Measurements from ENCODE around the gene CRLF3. TPM values are rescaled to one million over a fixed set of nuclear protein-coding genes. Genes with fewer than 3 reads are reported as not detected.
"Not testable (repeated sequence)": the region's sequence is repeated elsewhere in the genome, so short reads cannot be mapped to it uniquely, and the experiment has no call there.

Gene CRLF3
- total RNA-seq, 1 donor from 2014 or later: 14.1 TPM

DNA sequence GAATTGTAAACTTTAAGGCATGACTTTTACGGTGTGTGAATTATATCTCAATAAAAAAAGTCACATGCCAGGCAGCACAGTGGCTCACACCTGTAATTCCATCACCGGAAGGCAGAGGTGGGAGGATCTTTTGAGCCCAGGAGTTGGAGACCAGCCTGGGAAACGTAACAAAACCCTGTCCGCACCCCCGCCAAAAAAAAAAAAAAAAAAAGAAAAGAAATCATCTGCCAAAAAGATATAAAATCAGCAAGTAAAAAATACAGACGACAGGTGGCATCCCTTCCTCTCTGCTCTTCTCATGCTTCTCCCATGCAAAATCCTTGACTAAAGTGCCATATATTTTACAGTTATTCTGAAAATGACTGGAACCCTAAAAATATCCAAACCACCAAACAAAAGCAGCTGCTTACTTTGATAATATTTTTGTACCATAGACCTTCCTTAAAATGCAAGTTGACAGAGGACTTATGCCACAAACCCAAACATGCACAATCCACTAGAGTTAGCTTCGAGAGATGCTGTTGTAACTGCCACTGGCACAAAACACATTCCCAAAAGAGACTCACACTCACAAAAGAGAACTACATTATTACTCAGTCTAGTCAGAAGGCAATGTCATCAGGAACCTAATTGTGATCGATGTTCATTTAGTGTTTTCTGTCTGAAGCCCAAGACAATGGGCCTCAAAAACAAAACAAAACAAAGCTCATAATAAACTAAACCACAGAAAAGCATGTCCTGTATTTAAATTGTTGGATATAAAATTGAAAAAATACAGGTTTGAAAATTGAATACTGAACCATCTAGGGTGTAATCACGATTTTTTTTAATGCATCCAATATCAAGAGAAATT is 2.4 kb downstream of the CRLF3 start:
- no peaks in the 10 kb centered on the region for H3K27me3 Mint-ChIP-seq (ENCODE audit: low read depth)
- peak overlapping the region; percentile 67 for H3K4me3 Mint-ChIP-seq
- no peak overlapping the region for H3K27ac Mint-ChIP-seq (ENCODE audit: unreplicated experiment)
- H3K4me1 Mint-ChIP-seq: peaks cover 28% of the 10 kb centered on the region
- no peaks in the 10 kb centered on the region for H3K36me3 Mint-ChIP-seq (ENCODE audit: low read depth)
- no peaks in the 10 kb centered on the region for H3K9me3 Mint-ChIP-seq
- TF ChIP-seq, protein P1, sequence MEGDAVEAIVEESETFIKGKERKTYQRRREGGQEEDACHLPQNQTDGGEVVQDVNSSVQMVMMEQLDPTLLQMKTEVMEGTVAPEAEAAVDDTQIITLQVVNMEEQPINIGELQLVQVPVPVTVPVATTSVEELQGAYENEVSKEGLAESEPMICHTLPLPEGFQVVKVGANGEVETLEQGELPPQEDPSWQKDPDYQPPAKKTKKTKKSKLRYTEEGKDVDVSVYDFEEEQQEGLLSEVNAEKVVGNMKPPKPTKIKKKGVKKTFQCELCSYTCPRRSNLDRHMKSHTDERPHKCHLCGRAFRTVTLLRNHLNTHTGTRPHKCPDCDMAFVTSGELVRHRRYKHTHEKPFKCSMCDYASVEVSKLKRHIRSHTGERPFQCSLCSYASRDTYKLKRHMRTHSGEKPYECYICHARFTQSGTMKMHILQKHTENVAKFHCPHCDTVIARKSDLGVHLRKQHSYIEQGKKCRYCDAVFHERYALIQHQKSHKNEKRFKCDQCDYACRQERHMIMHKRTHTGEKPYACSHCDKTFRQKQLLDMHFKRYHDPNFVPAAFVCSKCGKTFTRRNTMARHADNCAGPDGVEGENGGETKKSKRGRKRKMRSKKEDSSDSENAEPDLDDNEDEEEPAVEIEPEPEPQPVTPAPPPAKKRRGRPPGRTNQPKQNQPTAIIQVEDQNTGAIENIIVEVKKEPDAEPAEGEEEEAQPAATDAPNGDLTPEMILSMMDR (conservative IDR thresholded peaks at IDR 0.05): no peak
- no peak for DNase-seq (ENCODE audit: low read depth, low spot score)

DNA sequence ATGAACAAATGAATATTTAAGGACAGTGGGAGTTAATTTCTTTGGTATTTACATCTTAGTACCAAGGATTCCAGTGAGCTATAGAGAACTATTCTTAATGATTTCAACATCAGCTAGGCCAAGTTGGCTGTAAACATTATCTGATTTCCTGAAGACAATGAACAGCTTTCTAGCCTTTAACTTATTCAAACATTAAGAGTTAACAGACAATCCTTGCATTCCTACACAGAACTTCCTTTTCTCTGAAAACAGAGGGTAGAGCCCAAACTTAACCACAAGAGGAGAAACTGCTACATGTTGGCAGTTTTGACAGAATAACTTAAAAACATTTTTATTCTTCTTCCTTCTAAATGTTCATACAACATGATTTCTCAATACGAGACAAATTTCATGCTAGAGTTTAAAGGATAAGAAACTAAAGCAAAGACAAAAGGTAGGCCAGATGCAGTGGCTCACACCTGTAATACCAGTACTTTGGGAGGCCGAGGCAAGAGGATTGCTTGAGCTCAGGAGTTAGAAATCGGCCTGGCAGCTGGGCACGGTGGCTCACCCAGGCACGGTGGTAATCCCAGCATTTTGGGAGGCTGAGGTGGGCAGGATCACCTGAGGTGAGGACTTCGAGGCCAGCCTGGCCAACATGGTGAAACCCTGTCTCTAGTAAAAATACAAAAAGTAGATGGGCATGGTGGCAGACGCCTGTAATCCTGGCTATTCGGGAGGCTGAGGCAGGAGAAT is 4.4 kb downstream of the CRLF3 start:
- Mint-ChIP-seq H3K27me3 (ENCODE audit: low read depth) (no peaks in the 10 kb centered on the region), H3K4me1 (peaks cover 28% of the 10 kb centered on the region), H3K27ac (ENCODE audit: unreplicated experiment) (no peak overlapping the region), H3K36me3 (ENCODE audit: low read depth) (no peaks in the 10 kb centered on the region), H3K9me3 (no peaks in the 10 kb centered on the region), H3K4me3 (peak overlapping the region; percentile 57)
- TF ChIP-seq, protein P1 (conservative IDR thresholded peaks at IDR 0.05): no peak
- no peak for DNase-seq (ENCODE audit: low read depth, low spot score)

DNA sequence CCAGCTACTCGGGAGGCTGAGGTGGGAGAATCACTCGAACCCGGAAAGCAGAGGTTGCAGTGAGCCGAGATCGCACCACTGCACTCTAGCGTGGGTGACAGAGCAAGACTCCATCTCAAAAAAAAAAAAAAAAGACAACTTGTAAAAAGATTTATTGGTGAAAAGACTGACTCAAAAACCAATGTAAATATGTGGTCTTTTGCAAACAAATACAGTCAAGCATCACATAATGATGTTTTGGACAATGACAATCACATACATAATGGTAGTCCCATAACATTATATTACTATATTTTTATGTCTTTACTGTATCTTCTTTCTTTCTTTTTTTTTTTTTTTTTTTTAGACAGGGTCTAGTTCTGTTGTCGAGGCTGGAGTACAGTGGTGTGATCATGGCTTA is 8.3 kb downstream of the CRLF3 start:
- H3K27ac Mint-ChIP-seq (ENCODE audit: unreplicated experiment): no peak overlapping the region
- H3K27me3 Mint-ChIP-seq (ENCODE audit: low read depth): no peaks in the 10 kb centered on the region

DNA sequence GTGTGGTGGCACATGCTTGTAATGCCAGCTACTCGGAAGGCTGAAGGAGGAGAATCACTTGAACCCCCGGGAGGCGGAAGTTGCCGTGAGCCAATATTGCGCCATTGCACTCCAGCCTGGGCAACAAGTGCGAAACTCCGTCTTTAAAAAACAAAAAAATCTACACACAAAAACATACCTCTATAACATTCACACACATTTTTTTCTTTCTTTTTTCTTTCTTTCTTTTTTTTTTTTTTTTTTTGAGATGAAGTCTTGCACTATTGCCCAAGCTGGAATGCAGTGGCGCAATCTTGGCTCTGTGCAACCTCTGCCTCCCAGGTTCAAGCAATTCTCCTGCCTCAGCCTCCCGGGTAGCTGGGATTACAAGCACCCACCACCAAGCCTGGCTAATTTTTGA is 9.6 kb downstream of the CRLF3 start:
- not testable (repeated sequence) for H3K4me3 Mint-ChIP-seq; DNase-seq (ENCODE audit: low read depth, low spot score); H3K27ac Mint-ChIP-seq (ENCODE audit: unreplicated experiment); H3K27me3 Mint-ChIP-seq (ENCODE audit: low read depth); H3K36me3 Mint-ChIP-seq (ENCODE audit: low read depth); H3K4me1 Mint-ChIP-seq; H3K9me3 Mint-ChIP-seq

More for the DNA sequence above, 8.3 kb downstream of the CRLF3 start:
- H3K4me3 Mint-ChIP-seq: no peak overlapping the region
- DNase-seq (ENCODE audit: low read depth, low spot score): no peak
- H3K4me1 Mint-ChIP-seq: peaks cover 5% of the 10 kb centered on the region
- no peaks in the 10 kb centered on the region for H3K9me3 Mint-ChIP-seq
- no peaks in the 10 kb centered on the region for H3K36me3 Mint-ChIP-seq (ENCODE audit: low read depth)
- TF ChIP-seq, protein P1 (conservative IDR thresholded peaks at IDR 0.05): no peak

DNA sequence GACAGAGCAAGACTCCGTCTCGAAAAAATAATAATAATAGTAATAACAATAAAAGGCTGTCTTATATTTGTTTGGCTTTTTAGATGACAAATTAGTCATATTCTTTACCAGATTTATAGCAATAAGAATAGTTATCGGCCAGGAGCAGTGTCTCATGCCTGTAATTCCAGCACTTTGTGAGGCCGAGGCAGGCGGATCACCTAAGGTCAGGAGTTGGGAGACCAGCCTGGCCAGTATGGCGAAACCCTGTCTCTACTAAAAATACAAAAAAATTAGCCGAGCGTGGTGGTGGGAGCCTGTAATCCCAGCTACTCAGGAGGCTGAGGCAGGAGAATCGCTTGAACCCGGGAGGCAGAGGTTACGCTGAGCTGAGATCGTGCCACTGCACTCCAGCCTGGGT is 10.3 kb downstream of the CRLF3 start:
- not testable (repeated sequence) for H3K27ac Mint-ChIP-seq (ENCODE audit: unreplicated experiment); H3K4me3 Mint-ChIP-seq; H3K27me3 Mint-ChIP-seq (ENCODE audit: low read depth); H3K4me1 Mint-ChIP-seq; H3K36me3 Mint-ChIP-seq (ENCODE audit: low read depth); H3K9me3 Mint-ChIP-seq; DNase-seq (ENCODE audit: low read depth, low spot score)

DNA sequence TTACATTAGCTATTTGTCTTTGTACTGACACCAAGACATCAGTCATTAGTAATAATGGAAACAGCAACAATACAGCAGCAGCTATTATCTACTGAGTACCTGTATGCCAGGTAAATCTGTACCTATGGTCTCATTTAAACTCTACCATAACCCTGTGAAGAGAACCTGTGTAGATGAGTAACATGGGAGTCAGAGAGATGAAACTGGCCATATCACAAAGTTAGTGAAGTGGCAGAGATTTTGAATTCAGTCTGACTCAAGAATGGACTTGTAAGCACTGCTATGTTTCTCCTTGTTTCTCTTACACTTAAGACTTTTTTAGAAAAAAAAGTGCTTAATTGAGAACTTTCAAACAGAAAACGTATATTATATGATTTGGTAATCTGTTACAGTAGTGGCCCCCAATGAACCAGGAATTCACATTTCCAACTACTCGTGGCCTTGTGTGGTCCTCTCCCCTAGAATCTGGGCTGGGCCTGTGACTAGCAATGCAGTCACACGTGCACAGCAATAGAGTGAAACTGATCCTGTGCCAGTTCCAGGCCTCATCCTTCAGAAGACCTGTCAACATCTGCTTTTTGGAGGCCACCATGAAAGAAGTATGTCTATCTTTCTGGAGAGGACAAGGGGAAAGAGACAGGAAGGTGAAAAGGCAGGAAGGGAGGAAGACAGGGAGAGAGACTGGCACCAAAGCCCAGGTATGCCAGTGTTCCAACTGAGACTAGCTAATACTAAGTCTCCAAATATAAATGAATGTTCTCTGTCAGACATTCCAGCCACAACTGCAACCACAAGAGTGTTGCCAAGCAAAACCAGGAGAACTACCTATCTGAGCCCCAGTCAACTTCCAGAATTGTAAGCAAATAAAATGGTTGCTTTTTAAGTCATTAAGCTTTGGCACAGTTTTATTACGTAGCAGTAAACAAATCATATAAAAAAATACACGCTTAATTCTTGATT is 12.0 kb downstream of the CRLF3 start:
- no peak for DNase-seq (ENCODE audit: low read depth, low spot score)
- Mint-ChIP-seq H3K27ac (ENCODE audit: unreplicated experiment) (peak overlapping the region; percentile 41), H3K27me3 (ENCODE audit: low read depth) (no peaks in the 10 kb centered on the region), H3K4me3 (no peak overlapping the region), H3K9me3 (no peaks in the 10 kb centered on the region), H3K4me1 (peaks cover 4% of the 10 kb centered on the region), H3K36me3 (ENCODE audit: low read depth) (no peaks in the 10 kb centered on the region)
- TF ChIP-seq, protein P1 (conservative IDR thresholded peaks at IDR 0.05): no peak

All from neural crest cell (in vitro differentiated cells).